Mucosa of stomach (tissue), 1 donor: ENCODE results near the gene HSPA14.

ENCODE experiments used
- H3K27me3 ChIP-seq: one replicate; pipeline ENCODE4 v1.7.0; 2013; ENCODE audit warnings: mild to moderate bottlenecking, low read length; ENCODE audit not compliant: control insufficient read depth, insufficient read depth
- H3K36me3 ChIP-seq: one replicate; pipeline ENCODE4 v1.7.0; 2013; ENCODE audit warnings: low read length; ENCODE audit not compliant: control insufficient read depth, insufficient read depth
- H3K4me1 ChIP-seq: one replicate; pipeline ENCODE4 v1.7.0; 2013; ENCODE audit warnings: mild to moderate bottlenecking, low read length; ENCODE audit not compliant: control insufficient read depth, insufficient read depth
- H3K4me3 ChIP-seq: one replicate; pipeline ENCODE4 v1.7.0; 2013; ENCODE audit warnings: low read length
- H3K9ac ChIP-seq: one replicate; pipeline ENCODE4 v1.7.0; 2013; ENCODE audit warnings: mild to moderate bottlenecking, low read length, moderate library complexity
- H3K9me3 ChIP-seq: one replicate; pipeline ENCODE4 v1.7.0; 2013; ENCODE audit warnings: mild to moderate bottlenecking, low read length, moderate library complexity; ENCODE audit not compliant: control insufficient read depth
- donor health status: Pancreatic carcinoma.

Gene HSPA14

DNA sequence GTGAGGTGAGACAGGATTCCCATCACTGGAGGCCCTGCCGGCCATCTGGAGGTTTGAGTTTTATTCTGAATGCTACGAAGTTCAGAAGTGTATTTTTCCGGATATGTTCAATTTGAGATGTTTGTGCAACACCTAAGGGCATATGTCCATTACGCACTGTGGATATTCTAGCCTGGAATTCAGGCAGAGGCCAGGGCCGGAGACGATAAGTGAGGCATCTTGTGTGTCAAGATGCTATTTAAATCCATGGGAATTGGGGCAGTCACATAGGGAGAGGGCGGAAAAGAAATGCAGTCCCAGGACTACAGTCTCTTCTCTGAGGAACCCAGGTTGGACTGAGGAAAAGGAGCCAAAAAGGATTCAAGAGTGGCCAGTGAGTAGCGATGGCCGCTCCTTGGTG lies 38.7 kb downstream of the HSPA14 start:
- Histone ChIP-seq H3K4me3 (no peak overlapping the region), H3K36me3 (no peaks in the 10 kb centered on the region), H3K27me3 (no peaks in the 10 kb centered on the region), H3K9ac (no peak overlapping the region), H3K4me1 (peaks cover 8% of the 10 kb centered on the region), H3K9me3 (no peaks in the 10 kb centered on the region)

GRCh38 chr10:14878266-14879123 lies 40.4 kb downstream of the HSPA14 start, which contains the start of gene SUV39H2:
SUV39H2 (plus strand) TSS chr10:14878866; CDS start chr10:14878889, 23 bp downstream.
- peaks cover 8% of the 10 kb centered on the region for H3K4me1 ChIP-seq
- H3K27me3 ChIP-seq: no peaks in the 10 kb centered on the region
- H3K4me3 ChIP-seq: peak within 1 kb of the TSS; percentile 48
- peak within 1 kb of the TSS; percentile 79 for H3K9ac ChIP-seq
- no peaks in the 10 kb centered on the region for H3K9me3 ChIP-seq
- no peaks in the 10 kb centered on the region for H3K36me3 ChIP-seq

GRCh38 chr10:14879124-14879927 lies 41.2 kb downstream of the HSPA14 start:
- Histone ChIP-seq H3K4me3 (peak overlapping the region; percentile 42), H3K27me3 (no peaks in the 10 kb centered on the region), H3K36me3 (no peaks in the 10 kb centered on the region), H3K4me1 (peaks cover 8% of the 10 kb centered on the region), H3K9me3 (no peaks in the 10 kb centered on the region), H3K9ac (peak overlapping the region; percentile 66)

DNA sequence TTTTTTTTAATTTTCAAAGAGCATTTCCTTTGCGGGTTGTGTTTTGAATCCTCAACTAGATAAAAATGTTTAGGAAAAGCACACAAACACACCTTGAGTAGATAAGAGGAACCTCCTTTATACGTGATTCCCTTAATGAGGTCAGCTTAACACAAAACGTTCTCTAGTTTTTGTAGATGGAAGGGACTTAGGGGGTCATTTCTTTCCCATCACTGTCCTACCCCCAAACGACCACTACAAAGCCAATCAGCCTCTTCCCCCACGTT lies 41.8 kb downstream of the HSPA14 start:
- peak overlapping the region; percentile 66 for H3K9ac ChIP-seq
- peaks cover 8% of the 10 kb centered on the region for H3K4me1 ChIP-seq
- no peaks in the 10 kb centered on the region for H3K27me3 ChIP-seq
- H3K9me3 ChIP-seq: no peaks in the 10 kb centered on the region
- peak overlapping the region; percentile 42 for H3K4me3 ChIP-seq
- no peaks in the 10 kb centered on the region for H3K36me3 ChIP-seq

- no peaks in the 10 kb centered on the region for H3K9me3 ChIP-seq
- H3K9ac ChIP-seq: peak overlapping the region; percentile 66
- H3K36me3 ChIP-seq: no peaks in the 10 kb centered on the region
- peaks cover 8% of the 10 kb centered on the region for H3K4me1 ChIP-seq
- no peak overlapping the region for H3K4me3 ChIP-seq
- no peaks in the 10 kb centered on the region for H3K27me3 ChIP-seq
These were observed 42.1 kb downstream of the HSPA14 start for GRCh38 chr10:14880229-14880628.

GRCh38 chr10:14884082-14884481 lies 46.0 kb downstream of the HSPA14 start:
- no peaks in the 10 kb centered on the region for H3K36me3 ChIP-seq
- H3K9ac ChIP-seq: no peak overlapping the region
- no peak overlapping the region for H3K4me3 ChIP-seq
- peaks cover 8% of the 10 kb centered on the region for H3K4me1 ChIP-seq
- no peaks in the 10 kb centered on the region for H3K27me3 ChIP-seq
- H3K9me3 ChIP-seq: no peaks in the 10 kb centered on the region

DNA sequence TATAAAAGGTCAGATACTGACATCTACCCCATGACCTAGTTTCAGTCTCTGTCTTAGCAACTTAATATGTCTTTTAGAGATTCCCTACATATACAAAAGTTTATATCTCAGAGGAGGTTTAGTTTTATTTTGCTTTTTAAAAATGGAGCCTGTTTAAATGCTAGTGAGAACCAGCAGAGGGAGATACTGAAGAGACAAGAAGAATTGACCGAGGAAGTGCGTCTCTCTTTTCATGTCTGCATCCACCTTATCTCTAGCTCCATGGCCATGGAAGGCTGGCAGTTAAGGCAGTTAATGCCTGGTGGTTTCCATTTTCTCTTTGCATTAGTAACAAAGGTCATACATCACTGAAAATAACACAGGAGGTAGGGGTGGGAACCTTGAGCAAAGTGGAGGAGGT lies 51.2 kb downstream of the HSPA14 start:
- Histone ChIP-seq H3K36me3 (no peaks in the 10 kb centered on the region), H3K9ac (no peak overlapping the region), H3K9me3 (no peaks in the 10 kb centered on the region), H3K4me3 (no peak overlapping the region), H3K27me3 (no peaks in the 10 kb centered on the region), H3K4me1 (no peaks in the 10 kb centered on the region)

DNA sequence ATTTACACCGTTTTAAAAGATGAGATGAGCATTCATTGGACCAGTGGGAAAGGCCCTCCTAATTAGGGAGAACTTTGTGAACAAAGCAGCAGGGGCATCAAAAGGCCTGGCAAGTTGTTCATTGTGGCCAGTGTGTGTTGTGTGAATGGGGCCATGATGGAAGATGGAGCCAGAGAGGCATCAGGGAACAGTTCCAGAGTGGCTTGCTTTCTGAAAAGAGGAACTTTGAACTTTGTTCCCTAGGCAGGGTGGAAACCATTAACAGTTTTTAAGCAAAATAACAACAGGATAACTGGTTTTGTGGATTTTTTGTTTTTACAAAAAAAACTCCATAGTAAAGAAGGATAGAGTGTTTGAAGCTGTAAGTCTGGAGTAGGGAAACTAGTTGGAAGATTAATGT lies 53.0 kb downstream of the HSPA14 start:
- Histone ChIP-seq H3K27me3 (no peaks in the 10 kb centered on the region), H3K4me3 (no peak overlapping the region), H3K36me3 (no peaks in the 10 kb centered on the region), H3K4me1 (no peaks in the 10 kb centered on the region), H3K9ac (no peak overlapping the region), H3K9me3 (no peaks in the 10 kb centered on the region)

DNA sequence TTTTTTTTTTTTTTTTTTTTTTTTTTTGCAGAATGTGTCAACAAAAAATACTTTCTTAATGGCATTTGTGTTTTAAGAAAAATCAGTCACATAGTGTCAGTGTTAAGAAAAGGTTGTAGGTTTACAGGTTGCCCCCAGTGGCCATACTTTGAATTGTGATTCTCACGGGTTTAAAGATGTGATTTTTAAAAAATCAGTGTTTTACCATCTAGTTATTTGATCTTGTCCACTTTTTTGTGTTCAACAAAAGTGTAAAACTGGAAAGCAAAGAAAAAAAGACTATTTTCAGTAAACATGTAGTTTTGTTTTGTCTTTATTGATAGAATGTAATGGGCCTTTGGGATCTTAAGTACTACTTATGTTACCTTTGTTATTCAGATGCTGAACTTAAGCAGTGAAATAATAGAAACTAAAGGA lies 66.2 kb downstream of the HSPA14 start:
- Histone ChIP-seq H3K4me1 (no peaks in the 10 kb centered on the region), H3K9me3 (no peaks in the 10 kb centered on the region), H3K36me3 (peaks cover 7% of the 10 kb centered on the region), H3K9ac (no peak overlapping the region), H3K4me3 (no peak overlapping the region), H3K27me3 (no peaks in the 10 kb centered on the region)

GRCh38 chr10:14904864-14905263 lies 66.8 kb downstream of the HSPA14 start:
- Histone ChIP-seq H3K4me1 (no peaks in the 10 kb centered on the region), H3K36me3 (peaks cover 7% of the 10 kb centered on the region), H3K9me3 (no peaks in the 10 kb centered on the region), H3K9ac (no peak overlapping the region), H3K27me3 (no peaks in the 10 kb centered on the region), H3K4me3 (no peak overlapping the region)

GRCh38 chr10:14905890-14906289 lies 67.8 kb downstream of the HSPA14 start:
- Histone ChIP-seq H3K9me3 (no peaks in the 10 kb centered on the region), H3K36me3 (peaks cover 7% of the 10 kb centered on the region), H3K4me3 (no peak overlapping the region)

DNA sequence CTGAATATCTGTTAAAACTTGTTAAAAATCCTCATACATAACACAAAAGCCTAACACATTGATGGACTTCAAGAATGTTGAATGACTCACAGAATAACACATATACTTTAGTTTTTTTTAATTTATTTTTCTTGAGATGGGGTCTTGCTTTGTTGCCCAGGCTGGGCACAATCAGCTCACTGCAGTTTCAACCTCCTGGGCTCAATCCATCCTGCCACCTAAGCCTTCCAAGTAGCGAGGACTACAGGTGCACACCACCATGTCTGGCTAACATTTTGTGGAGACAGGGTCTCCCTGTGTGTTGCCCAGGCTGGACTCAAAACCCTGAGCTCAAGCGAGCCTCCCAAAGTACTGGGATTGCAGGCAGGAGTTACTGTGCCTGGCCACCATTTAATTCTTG lies 68.7 kb downstream of the HSPA14 start:
- Histone ChIP-seq H3K4me1 (no peaks in the 10 kb centered on the region), H3K9me3 (no peaks in the 10 kb centered on the region), H3K27me3 (no peaks in the 10 kb centered on the region), H3K36me3 (peaks cover 7% of the 10 kb centered on the region), H3K4me3 (no peak overlapping the region), H3K9ac (no peak overlapping the region)

More at GRCh38 chr10:14905890-14906289, 67.8 kb downstream of the HSPA14 start:
- no peaks in the 10 kb centered on the region for H3K4me1 ChIP-seq
- no peak overlapping the region for H3K9ac ChIP-seq
- H3K27me3 ChIP-seq: no peaks in the 10 kb centered on the region
